ENCODE data around the gene PRAC2. TPM values are rescaled to one million over a fixed set of nuclear protein-coding genes. Genes with fewer than 3 reads are reported as not detected.

Gene PRAC2
- total RNA-seq, 1 donor: not detected

- Histone ChIP-seq H3K79me2 (ENCODE audit: insufficient read depth, low read length) (no peaks in the 10 kb centered on the region), H3K4me2 (ENCODE audit: insufficient read depth, low read length) (no peak overlapping the region), H3K27me3 (ENCODE audit: insufficient read depth, low read length) (peaks cover 86% of the 10 kb centered on the region), H3K4me3 (ENCODE audit: insufficient read depth, low read length) (no peak overlapping the region), H3K36me3 (ENCODE audit: insufficient read depth, low read length) (no peaks in the 10 kb centered on the region), H2AFZ (ENCODE audit: low read length) (no peak overlapping the region), H3K4me1 (ENCODE audit: insufficient read depth, low read length) (no peaks in the 10 kb centered on the region), H3K27ac (ENCODE audit: low read depth, low read length) (no peak overlapping the region), H4K20me1 (ENCODE audit: insufficient read depth, low read length) (no peaks in the 10 kb centered on the region), H3K9me3 (ENCODE audit: low read depth, low read length) (no peaks in the 10 kb centered on the region)
- no peak for DNase-seq (ENCODE audit: insufficient read length, low spot score, missing footprints)
- TF ChIP-seq, protein P1, sequence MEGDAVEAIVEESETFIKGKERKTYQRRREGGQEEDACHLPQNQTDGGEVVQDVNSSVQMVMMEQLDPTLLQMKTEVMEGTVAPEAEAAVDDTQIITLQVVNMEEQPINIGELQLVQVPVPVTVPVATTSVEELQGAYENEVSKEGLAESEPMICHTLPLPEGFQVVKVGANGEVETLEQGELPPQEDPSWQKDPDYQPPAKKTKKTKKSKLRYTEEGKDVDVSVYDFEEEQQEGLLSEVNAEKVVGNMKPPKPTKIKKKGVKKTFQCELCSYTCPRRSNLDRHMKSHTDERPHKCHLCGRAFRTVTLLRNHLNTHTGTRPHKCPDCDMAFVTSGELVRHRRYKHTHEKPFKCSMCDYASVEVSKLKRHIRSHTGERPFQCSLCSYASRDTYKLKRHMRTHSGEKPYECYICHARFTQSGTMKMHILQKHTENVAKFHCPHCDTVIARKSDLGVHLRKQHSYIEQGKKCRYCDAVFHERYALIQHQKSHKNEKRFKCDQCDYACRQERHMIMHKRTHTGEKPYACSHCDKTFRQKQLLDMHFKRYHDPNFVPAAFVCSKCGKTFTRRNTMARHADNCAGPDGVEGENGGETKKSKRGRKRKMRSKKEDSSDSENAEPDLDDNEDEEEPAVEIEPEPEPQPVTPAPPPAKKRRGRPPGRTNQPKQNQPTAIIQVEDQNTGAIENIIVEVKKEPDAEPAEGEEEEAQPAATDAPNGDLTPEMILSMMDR (IDR thresholded peaks at IDR 0.05; ENCODE audit: extremely low read depth, low read depth, low read length): no peak
Measured at GRCh38 chr17:48718761-48719641, 4.0 kb upstream of the PRAC2 start.

- Histone ChIP-seq H3K9me3 (ENCODE audit: low read depth, low read length) (no peaks in the 10 kb centered on the region), H3K4me1 (ENCODE audit: insufficient read depth, low read length) (peaks cover under 1% of the 10 kb centered on the region), H3K27me3 (ENCODE audit: insufficient read depth, low read length) (peaks cover 94% of the 10 kb centered on the region), H3K4me3 (ENCODE audit: insufficient read depth, low read length) (no peak overlapping the region), H4K20me1 (ENCODE audit: insufficient read depth, low read length) (no peaks in the 10 kb centered on the region), H3K4me2 (ENCODE audit: insufficient read depth, low read length) (no peak overlapping the region), H2AFZ (ENCODE audit: low read length) (no peak overlapping the region), H3K79me2 (ENCODE audit: insufficient read depth, low read length) (no peaks in the 10 kb centered on the region), H3K36me3 (ENCODE audit: insufficient read depth, low read length) (no peaks in the 10 kb centered on the region), H3K27ac (ENCODE audit: low read depth, low read length) (no peak overlapping the region)
- DNase-seq (ENCODE audit: insufficient read length, low spot score, missing footprints): no peak
- TF ChIP-seq, protein P1 (IDR thresholded peaks at IDR 0.05; ENCODE audit: extremely low read depth, low read depth, low read length): no peak
Measured at GRCh38 chr17:48719642-48720265, 3.2 kb upstream of the PRAC2 start.

- H3K9me3 ChIP-seq (ENCODE audit: low read depth, low read length): no peaks in the 10 kb centered on the region
- H3K4me3 ChIP-seq (ENCODE audit: insufficient read depth, low read length): no peak overlapping the region
- H3K27ac ChIP-seq (ENCODE audit: low read depth, low read length): no peak overlapping the region
- TF ChIP-seq, protein P1 (IDR thresholded peaks at IDR 0.05; ENCODE audit: extremely low read depth, low read depth, low read length): no peak
- no peak overlapping the region for H3K4me2 ChIP-seq (ENCODE audit: insufficient read depth, low read length)
- H2AFZ ChIP-seq (ENCODE audit: low read length): no peak overlapping the region
- peaks cover 5% of the 10 kb centered on the region for H3K4me1 ChIP-seq (ENCODE audit: insufficient read depth, low read length)
- H3K79me2 ChIP-seq (ENCODE audit: insufficient read depth, low read length): no peaks in the 10 kb centered on the region
- DNase-seq (ENCODE audit: insufficient read length, low spot score, missing footprints): no peak
- H4K20me1 ChIP-seq (ENCODE audit: insufficient read depth, low read length): no peaks in the 10 kb centered on the region
- no peaks in the 10 kb centered on the region for H3K36me3 ChIP-seq (ENCODE audit: insufficient read depth, low read length)
- peaks cover 99% of the 10 kb centered on the region for H3K27me3 ChIP-seq (ENCODE audit: insufficient read depth, low read length)
Measured at GRCh38 chr17:48720266-48721008, 2.5 kb upstream of the PRAC2 start.

All from osteoblast (primary cell).